ENCODE measurements around the gene RBPJ.
A peak's percentile ranks its signal among the peaks of the same experiment; 100 is the strongest.
"Not testable (repeated sequence)": the region's sequence is repeated elsewhere in the genome, so short reads cannot be mapped to it uniquely, and the experiment has no call there.

Gene RBPJ

DNA sequence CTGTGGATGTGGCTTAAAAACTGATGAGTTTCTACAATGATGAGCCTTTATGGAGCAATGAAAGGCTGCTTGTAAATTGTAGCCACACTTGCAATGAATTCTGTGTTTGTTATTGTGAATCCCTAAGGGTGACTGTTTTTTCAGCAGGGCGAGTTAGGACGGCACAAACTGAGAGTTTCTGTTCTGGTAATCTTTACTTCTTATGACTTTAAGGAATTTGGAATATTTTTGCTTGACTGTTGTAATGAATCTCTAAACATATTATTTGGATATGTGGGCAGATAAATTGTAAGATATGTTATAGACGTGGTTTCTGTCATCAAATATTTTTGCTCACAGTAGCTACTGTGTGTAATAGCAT lies 22.2 kb downstream of the RBPJ start:
- DNase-seq = no peak

DNA sequence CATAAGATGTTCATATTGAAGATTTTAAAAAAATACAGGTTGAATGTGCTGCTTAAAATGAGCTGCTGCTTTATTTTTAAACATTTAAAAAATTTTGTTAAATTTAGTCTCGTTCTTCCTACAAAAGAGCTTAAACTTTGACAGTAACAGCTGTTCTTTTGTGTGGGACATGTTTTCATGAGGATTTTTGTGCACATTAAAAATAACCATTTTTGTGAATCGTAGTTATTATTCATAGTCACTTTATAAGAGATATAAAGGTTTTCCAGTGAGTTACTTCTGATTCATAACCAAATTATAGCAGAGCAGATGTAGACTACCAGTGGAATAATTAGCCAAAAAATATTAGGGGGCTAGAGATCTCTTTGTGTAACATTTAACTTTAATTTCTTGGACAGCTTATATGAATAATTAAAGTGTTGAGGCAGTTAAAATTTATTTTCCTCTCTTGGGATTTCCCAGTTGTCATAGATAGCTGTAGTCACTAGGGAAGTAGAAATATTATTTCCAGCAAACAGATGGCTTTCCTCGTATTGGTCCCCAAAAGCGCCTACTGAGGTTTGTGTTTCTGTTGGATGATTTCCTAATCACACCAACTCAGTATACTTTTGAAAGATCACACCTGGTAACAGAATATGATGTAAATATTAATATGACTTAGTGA lies 24.2 kb downstream of the RBPJ start:
- no peak for DNase-seq

DNA sequence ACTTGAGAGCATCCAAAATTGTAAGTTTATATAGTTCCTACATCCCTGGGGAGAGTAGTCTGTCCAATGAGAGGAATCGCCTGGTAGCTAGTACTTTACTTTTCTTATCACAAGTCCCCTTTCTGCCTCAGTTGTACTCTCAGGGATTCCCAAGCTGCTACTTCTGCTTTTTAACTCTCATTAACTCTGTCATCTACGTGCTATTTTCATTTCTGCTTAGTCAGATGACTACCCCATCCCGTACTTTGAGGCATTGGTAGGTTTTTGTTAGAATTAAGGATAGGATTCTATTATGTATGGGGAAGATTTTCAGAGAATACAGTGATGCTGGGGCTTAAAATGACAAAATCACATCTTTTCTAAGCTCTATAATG lies 24.7 kb downstream of the RBPJ start:
- no peak for DNase-seq

DNA sequence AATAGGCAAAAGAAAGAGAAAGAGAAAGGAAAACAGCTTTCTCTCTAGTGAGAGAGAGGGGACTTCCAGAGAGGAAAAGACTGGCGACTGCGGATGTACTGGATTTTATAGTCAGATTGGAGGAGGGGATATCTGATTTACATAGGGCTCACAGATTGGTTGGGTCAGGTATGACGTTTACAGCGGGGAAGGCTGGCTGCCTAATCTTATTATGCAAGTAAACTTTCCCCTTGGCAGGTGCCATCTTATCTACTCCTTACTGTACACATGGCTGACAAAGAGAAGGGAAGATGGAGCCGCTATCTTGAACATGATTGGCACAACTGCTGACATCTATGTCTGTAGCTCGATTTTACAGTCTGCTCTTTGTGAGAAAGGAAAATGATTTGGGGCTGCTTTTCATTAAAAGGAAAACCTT lies 25.4 kb downstream of the RBPJ start:
- peak; percentile 67 for DNase-seq

DNA sequence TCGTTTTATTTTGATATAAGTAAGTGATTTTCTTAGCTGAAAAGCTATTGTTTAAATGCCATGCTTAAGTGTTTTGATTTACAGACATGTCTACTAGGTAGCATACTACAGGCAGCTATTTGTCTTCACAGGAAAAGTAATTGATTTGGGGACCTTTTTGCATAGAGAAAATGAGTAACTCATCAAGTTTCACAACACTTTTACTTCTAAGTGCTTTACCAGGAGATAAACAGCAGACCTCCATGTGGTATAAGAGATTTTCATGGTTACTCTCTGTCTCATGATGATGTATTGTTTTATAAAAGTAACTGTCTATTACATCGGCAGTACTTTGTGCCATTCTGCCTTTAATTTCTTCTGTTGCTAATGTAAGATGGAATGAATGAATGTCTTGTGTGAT lies 28.7 kb downstream of the RBPJ start:
- DNase-seq = no peak

DNA sequence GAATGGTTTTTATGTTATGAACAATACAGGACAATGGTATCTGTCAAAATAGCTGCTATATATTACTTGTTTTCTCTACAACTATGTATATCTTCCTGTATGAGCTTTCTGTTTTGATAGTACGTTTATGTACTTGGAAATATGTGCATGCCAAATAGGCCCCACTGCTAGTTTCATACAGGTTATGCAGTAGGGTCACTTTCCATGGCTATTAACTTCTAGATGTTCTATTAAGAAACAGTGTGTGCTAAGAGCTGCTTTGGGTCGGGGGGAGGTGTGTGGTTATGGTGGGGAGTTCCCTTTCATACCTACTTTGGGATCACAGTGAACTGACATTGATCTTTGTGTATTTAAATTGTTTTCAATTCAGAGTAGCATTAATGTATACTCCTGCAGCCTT lies 30.9 kb downstream of the RBPJ start:
- DNase-seq = no peak

DNA sequence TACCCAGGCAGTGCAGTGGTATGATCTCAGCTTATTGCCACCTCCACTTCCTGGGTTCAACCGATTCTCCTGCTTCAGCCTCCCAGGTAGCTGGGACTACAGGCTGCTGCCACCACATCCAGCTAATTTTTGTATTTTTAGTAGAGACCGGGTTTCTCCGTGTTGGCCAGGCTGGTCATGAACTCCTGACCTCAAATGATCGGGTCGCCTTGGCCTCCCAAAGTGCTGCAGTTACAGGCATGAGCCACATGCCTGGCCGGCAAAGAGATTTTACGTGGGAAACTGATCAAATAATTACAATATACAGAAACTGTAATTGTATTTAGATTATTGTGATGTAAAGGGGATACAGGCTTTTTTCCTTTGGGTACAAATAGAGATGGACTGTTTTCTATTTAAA lies 33.7 kb downstream of the RBPJ start:
- no peak for DNase-seq

DNA sequence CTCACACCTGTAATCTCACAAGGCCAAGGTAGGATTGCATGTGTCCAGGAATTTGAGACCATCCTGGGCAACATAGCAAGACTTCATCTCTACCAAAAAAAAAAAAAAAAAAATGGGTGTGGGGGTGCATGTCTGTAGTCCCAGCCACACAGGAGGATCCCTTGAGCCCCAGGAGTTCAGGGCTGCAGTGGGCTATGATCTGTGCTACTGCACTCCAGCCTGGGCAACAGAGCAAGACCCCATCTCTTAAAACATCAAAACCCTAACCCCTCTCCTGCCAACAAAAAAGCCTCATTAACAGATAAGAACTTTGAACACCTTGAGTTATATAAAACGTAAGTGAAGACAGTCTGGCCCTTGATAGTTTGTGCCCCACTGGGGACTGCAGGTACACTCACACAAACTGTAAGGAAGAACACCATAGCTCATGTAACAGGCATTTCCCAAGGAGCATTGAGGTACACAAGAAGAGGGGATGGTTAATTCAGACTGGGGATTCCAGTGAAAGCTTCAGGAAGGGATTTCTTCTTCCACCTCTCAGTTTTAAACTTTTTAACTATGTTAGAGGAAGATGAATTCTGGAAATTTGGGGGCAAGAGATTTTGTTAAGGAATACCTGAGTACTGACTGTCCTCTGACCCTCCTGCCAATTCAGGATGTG lies 34.7 kb downstream of the RBPJ start:
- DNase-seq = no peak

DNA sequence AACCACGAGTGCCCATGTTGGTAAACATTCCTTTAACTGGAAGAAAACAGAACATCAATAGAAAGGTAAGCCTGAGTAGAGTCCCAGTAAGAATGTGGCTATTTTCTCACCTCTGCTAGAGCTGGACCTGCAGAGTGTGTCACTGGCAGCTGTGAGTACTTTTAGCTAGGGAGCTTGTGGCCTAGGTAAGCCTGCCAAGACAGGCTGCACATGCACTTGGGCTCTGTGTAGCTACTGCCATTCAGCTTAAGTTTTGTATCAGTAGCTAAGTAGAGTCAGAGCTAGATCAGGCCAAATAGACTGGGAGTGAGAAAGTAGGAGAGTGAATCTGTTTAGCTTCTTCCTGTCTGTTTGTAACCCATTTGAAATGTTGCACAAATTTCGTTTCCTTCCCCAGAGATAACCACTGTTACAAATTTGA lies 35.3 kb downstream of the RBPJ start:
- no peak for DNase-seq

DNA sequence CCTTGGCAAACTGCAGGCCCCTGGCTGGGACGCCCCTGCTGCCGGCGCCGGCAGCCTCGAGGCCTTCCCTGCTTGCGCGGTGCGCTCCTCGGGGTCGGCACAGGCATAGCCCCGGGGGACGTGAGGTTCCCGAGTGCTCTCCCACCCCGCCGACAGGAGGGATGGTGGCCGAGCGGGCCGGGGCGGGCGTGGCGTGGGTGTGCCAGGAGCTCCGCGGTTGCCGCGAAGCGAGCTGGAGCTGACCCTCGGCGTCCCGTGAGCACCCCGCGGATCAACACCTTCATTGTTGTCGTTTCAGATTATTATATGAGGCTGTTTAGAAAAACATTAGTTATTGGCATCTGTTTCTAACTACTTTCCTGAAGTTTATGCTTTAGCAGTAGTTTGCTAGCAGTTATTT lies 38.7 kb downstream of the RBPJ start:
- DNase-seq = not testable (repeated sequence)

DNA sequence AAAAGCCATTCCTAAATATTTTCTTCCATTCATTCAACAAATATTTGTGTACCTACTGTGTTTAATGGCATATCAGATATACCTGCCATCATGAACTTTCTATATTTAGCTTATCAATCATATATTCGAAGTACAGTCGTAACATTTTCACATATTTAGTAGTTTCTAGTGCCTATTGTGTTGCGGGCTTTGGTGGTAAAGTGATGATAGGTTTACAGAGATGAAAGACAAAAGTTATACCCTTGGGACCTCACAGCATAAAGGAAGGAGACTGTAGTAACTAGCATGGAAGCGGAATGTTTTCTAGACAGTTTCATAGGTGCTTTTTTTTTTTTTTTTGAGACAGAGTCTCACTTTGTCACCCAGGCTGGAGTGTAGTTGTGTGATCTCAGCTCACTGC lies 39.5 kb downstream of the RBPJ start:
- DNase-seq = no peak

DNA sequence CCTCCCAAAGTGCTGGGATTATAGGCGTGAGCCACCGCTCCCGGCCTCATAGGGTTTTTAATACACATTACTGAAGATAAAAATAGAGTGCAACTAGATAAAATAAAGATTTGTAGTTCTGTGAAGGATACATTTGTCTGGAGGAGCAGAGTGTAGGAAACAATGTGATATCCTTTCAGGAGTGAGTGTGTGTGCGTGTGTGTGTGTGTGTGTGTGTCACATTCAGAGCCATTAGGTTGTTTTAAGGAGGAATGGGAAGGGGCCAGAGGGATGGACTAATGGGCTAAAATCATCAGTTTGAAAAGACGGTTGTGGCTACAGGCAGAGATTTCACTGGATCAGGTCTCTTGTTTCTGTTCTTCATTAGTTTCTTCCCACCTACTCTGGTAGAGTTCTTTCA lies 40.0 kb downstream of the RBPJ start:
- DNase-seq = no peak

DNA sequence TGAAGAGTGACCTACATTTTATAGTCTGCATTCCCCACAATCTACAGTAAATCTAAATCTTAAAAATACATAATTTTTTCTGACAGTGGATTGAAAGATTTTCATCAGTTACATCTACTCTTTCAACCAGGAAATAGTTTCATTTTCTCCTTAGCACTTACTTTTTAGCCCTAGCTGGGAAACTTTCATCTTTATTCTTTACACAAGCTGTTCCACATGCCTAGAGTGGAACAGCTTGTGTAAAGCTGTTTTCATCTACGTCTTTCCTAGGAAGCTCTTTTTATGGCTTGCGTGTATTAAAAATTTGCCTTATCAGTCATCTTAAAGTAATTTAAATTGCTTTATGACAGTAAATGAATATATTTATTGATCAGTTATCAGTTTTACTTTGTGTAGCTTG lies 40.5 kb downstream of the RBPJ start:
- no peak for DNase-seq

DNA sequence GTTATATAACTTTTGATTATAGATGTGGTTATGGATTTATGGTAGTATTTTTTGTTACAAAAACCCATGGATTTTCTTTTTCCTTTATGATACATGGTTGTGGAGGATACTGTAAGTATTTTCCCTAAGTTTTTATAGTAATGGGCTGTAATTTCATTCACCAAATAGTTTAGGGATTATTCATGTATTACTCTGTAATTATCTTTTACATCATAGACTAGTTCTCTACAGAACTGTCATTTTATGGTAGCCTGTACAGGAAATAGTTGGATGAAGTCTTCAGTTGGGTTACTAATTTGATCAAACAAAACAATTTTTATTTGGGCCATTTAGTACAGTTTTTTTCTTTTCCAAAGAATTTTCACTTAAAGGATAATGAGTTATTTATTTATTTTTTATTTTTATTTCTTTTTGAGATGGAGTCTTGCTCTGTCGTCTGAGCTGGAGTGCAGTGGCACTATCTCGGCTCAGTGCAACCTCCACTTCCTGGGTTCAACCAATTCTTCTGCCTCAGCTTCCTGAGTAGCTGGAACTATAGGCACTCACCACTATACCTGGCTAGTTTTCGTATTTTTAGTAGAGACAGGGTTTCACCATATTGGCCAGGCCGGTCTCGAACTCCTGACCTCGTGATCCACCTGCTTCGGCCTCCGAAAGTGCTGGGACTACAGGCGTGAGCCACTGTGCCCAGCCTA lies 42.1 kb downstream of the RBPJ start:
- DNase-seq = no peak

DNA sequence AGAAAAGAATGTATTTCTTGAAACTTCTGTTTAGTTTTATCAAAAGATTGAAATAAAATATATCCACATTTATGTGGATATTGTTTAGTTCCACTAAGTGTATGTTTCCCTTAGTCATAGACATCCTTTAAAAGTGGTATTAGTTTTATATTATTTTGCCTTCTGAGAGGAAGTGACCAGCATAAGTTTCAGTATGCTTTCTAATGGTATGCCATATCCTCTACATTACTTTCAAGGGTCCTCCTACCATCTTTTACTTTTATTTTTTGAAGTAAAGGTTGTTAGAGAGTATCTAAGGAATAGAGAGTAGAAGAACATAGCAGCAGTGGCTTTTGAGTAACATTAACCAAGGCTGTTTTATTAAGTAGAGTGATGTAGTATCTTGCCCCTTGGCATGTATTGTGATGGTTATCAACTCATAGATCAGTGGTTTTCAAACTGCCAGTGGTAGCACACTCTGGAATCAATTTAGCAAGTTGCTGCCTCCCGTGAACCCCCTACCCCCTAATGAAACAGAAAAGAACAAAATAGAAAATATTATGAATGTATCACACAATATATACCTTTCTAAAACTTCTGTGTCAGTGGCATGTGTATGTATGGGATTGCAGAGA lies 44.8 kb downstream of the RBPJ start:
- DNase-seq = no peak

DNA sequence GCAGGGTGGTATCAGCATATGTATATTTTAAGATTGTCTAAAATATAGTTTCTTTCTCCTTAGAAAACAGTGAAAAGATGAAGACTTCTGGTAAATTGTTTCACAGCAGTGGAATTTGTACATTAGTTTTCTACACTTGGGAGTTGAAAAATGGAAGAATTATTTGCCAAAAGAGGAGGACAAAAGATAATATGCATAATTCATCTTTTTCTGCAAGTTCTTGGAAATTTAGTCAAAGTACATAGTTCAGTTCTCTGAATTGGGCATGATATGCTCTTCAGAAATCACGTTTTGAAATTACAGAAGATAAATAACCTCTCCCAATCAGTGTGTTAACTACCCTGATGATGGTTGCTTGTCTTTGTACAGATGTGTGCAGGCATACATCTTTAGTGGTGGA lies 47.0 kb downstream of the RBPJ start:
- no peak for DNase-seq

DNA sequence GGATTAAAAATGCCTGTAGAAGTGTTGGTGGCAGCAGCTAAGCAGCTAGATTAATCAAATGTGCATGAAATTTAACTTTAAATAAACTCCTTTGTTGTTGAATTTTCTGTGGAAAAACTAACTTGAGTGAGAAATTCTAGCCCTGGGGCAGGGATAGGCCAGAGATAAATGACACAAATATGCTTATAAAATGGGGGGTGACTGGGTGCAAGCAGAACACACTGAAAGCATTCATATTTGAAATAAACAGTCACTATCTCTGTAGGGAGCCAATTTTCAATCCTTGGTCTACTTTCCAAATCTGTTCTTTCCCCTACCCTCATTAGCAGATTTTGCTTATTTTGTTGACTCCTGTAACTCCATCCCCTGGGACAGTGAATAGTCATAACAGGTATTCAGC lies 47.9 kb downstream of the RBPJ start:
- no peak for DNase-seq

DNA sequence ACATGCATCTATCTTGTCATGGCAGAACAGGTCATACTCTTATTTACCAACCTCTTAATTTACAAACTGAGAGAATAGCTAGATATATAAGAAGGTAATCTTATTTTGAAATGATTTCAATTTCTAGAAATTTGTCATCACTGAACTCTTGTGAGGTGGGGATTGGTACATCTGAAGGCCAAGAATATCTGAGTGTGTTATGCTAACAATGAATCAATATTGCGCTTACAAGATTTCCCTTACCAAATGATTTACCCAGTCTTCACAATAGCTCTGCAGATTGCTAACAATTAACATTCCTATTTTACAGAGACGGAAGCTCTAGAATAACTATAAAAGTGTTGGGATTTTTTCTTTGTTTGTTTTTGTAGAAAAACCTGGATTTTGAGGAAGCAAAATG lies 48.3 kb downstream of the RBPJ start:
- DNase-seq = no peak

DNA sequence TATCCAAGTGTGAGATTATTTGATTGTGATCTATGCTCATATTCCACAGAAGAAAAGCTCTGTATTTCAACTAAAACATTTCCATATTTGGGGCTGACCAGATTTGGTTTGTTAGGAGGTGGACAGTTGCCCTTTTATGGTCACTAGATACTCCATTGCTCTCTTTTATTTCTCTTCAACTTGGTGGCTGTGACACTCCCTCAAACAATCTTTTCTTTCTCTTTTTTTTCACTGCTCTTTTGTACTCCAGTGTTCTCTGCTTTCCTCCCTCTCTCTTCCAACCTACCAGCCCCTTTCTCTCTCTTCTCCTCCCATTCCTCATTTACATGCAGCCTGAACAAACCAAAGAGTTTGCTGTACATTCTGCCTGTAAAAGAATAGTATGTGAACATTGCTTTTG lies 48.8 kb downstream of the RBPJ start:
- no peak for DNase-seq

DNA sequence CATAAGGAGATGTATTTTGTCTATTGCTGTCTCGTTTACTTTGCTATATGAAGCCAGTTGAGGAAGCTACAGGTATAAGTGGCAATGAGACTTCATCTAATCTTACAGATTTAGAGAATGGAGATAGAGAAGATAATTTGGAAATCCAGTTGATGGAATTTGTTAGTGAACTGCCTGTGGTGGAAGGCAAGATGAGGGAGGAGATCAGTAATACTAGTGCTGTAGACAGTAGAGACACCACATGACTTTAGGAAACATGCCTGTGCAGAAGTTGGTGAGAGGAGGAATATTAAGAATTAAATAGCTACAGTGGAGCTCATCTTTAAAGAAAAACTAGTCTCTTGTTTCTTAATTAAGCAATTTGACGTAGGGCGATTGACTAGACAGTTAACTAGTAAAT lies 51.3 kb downstream of the RBPJ start:
- DNase-seq = no peak

DNA sequence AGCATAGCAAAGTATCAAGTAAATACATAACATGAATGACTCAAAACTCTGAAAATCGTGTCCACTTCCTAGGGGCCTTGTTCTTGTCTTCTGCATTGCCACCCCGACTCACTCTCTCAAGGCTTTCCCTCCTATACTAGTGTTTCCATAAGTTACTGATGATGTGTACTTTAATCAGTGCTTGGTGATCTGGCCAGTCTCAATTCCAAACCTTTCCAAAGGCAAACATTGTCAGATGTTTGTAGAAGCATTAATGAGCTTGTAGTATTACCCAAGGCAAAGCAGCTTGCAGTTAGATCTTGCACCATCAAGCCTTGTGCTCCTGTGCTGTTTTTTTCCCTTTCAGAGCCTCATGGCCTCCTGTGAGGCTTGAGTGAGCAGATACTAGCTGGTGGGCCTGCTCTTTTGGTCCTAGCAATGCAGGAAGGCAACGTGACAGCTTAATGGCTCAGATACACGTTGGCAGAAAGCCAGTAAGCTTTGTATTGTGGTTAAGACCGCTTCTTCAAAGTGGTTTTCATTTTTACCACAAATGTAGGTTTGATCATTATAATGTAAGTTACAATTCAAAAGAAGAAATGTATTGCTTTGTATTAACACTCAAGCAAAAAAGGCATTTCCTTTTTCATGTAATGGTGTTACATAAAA lies 51.8 kb downstream of the RBPJ start:
- no peak for DNase-seq

DNA sequence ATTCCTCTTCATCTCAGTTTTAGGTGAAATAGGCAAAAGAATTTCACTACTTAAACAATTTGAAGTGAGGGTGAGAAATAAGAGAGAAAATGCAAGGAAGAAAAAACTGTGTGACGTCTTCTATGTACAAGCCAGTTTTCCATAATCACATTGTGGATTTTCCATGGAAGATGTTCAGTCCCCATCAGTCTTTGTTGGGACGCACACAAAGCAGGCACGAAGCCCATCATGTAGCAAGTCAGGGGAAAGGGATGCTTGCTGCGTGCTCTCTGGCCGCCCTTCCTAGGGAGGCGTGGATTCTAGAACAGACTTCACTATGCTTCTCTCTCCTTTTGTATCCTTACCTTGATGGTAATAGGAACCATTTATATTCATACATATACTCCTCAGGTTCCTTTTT lies 54.7 kb downstream of the RBPJ start:
- DNase-seq = no peak
